Neural cell (in vitro differentiated cells): ENCODE results near the gene AFAP1. TPM values are rescaled to one million over a fixed set of nuclear protein-coding genes. Genes with fewer than 3 reads are reported as not detected.

Experiments
- H2AFZ ChIP-seq: fragments of 200-600, 300-800 bp; sonication (generic), shearing (Covaris generic); 2 replicates; pipeline ENCODE4 v1.6.0; 2014; ENCODE audit warnings: low read depth, mild to moderate bottlenecking, antibody characterized with exemption, low read length, moderate library complexity
- H3F3A ChIP-seq: fragments of 200-600 bp; shearing (Covaris generic); 2 replicates; pipeline ENCODE4 v1.6.1; 2016; ENCODE audit warnings: mild to moderate bottlenecking, moderate library complexity, mixed read lengths, antibody characterized with exemption, low read length; ENCODE audit not compliant: insufficient read depth, poor library complexity, severe bottlenecking
- H3K27ac ChIP-seq: fragments of 200-600, 300-800 bp; sonication (generic), shearing (Covaris generic); 2 replicates; pipeline ENCODE4 v1.5.1; 2014; ENCODE audit warnings: mild to moderate bottlenecking, low read length, moderate library complexity
- H3K27me3 ChIP-seq: fragments of 300-800, 200-600 bp; sonication (generic), shearing (Covaris generic); 2 replicates; pipeline ENCODE4 v1.6.0; 2014; ENCODE audit warnings: mild to moderate bottlenecking, low read depth, low read length, moderate library complexity; ENCODE audit not compliant: insufficient read depth
- H3K36me3 ChIP-seq: fragments of 300-800, 200-600 bp; sonication (generic), shearing (Covaris generic); 2 replicates; pipeline ENCODE4 v1.5.1; 2014; ENCODE audit warnings: mild to moderate bottlenecking, antibody characterized with exemption, low read length, moderate library complexity; ENCODE audit not compliant: insufficient read depth
- H3K4me2 ChIP-seq: fragments of 300-800, 200-600 bp; sonication (generic), shearing (Covaris generic); 2 replicates; pipeline ENCODE4 v1.6.0; 2014; ENCODE audit warnings: mild to moderate bottlenecking, low read length
- H3K4me3 ChIP-seq: fragments of 300-800, 200-600 bp; sonication (generic), shearing (Covaris generic); 2 replicates; pipeline ENCODE4 v1.5.1; 2014; ENCODE audit warnings: mild to moderate bottlenecking, low read length, moderate library complexity
- H3K79me2 ChIP-seq: fragments of 200-600 bp; shearing (Covaris generic); replicated peaks from 2 replicates; pipeline ENCODE4 v1.6.0; 2014; ENCODE audit warnings: mild to moderate bottlenecking, low read length, moderate library complexity; ENCODE audit not compliant: insufficient read depth
- H3K9ac ChIP-seq: fragments of 300-800, 200-600 bp; sonication (generic), shearing (Covaris generic); 2 replicates; pipeline ENCODE4 v1.6.1; 2016; ENCODE audit warnings: mild to moderate bottlenecking, low read length, mixed read lengths
- H3K9me2 ChIP-seq: fragments of 200-600 bp; shearing (Covaris generic); 2 replicates; pipeline ENCODE4 v1.6.1; 2016; ENCODE audit warnings: mild to moderate bottlenecking, low read length, mixed read lengths; ENCODE audit not compliant: insufficient read depth
- H3K9me3 ChIP-seq: fragments of 200-600, 300-800 bp; sonication (generic), shearing (Covaris generic); 2 replicates; pipeline ENCODE4 v1.6.1; 2016; ENCODE audit warnings: mild to moderate bottlenecking, mixed run types, low read length, moderate library complexity, mixed read lengths
- H4K20me1 ChIP-seq: fragments of 200-600 bp; shearing (Covaris generic); 2 replicates; pipeline ENCODE4 v1.6.1; 2016; ENCODE audit warnings: mild to moderate bottlenecking, mixed run types; ENCODE audit not compliant: insufficient read depth
- EP300 ChIP-seq: fragments of 450-650 bp; conservative IDR thresholded peaks from 2 replicates; pipeline ENCODE4 v1.6.1; 2014; ENCODE audit warnings: antibody characterized with exemption, mild to moderate bottlenecking, moderate library complexity; ENCODE audit not compliant: poor library complexity, severe bottlenecking
- EZH2 ChIP-seq: fragments of 200-600, 300-800 bp; shearing (Covaris generic), sonication (generic); IDR thresholded peaks from 2 replicates; pipeline ENCODE4 v1.6.1; 2014; ENCODE audit warnings: antibody characterized with exemption, low read length, borderline replicate concordance, mild to moderate bottlenecking; ENCODE audit not compliant: insufficient read depth, poor library complexity, severe bottlenecking
- MXI1 ChIP-seq: fragments of 450-650 bp; conservative IDR thresholded peaks from 2 replicates; pipeline ENCODE4 v1.6.1; 2014; ENCODE audit warnings: antibody characterized with exemption, mild to moderate bottlenecking; ENCODE audit not compliant: poor library complexity, severe bottlenecking
- POLR2AphosphoS5 ChIP-seq: IDR thresholded peaks from 2 replicates; pipeline ENCODE4 v1.6.1; 2012
- RAD21 ChIP-seq: fragments of 450-650 bp; conservative IDR thresholded peaks from 2 replicates; pipeline ENCODE4 v1.6.1; 2014; ENCODE audit warnings: antibody characterized with exemption, mild to moderate bottlenecking, moderate library complexity
- REST ChIP-seq: IDR thresholded peaks from 2 replicates; pipeline ENCODE4 v1.6.1; 2012; ENCODE audit warnings: borderline replicate concordance
- SMC3 ChIP-seq: fragments of 450-650 bp; conservative IDR thresholded peaks from 2 replicates; pipeline ENCODE4 v1.6.1; 2014; ENCODE audit warnings: antibody characterized with exemption, mild to moderate bottlenecking, moderate library complexity; ENCODE audit not compliant: poor library complexity
- TAF1 ChIP-seq: IDR thresholded peaks from 2 replicates; pipeline ENCODE4 v1.6.1; 2012; ENCODE audit warnings: low read depth
- polyA plus RNA-seq: library from polyadenylated mRNA; depleted of rRNA; stranded (reverse); fragments of >200 nt; gene quantifications from 2 replicates; pipeline ENCODE4 v1.2.3, GENCODE V29; 2014
- TF ChIP-seq, protein P1 (sequence below): fragments of 450-650 bp; IDR thresholded peaks from 2 replicates; pipeline ENCODE4 v1.5.1; 2014; ENCODE audit warnings: antibody characterized with exemption, mild to moderate bottlenecking, moderate library complexity; ENCODE audit not compliant: poor library complexity, severe bottlenecking

Gene AFAP1
- polyA plus RNA-seq, 1 donor from 2014 or later = 38.9 TPM

- Histone ChIP-seq H3K9me3 (no peaks in the 10 kb centered on the region), H3K4me3 (no peak overlapping the region), H3K79me2 (peaks cover 90% of the 10 kb centered on the region), H3F3A (no peaks in the 10 kb centered on the region), H3K27me3 (no peaks in the 10 kb centered on the region), H3K9ac (no peak overlapping the region), H2AFZ (no peak overlapping the region), H3K9me2 (no peaks in the 10 kb centered on the region), H4K20me1 (peaks cover 14% of the 10 kb centered on the region), H3K4me2 (no peak overlapping the region), H3K27ac (no peak overlapping the region), H3K36me3 (no peaks in the 10 kb centered on the region)
- TF ChIP-seq TAF1 (no peak), POLR2AphosphoS5 (no peak), REST (no peak), EP300 (no peak), EZH2 (no peak), SMC3 (no peak), MXI1 (no peak), RAD21 (no peak)
- TF ChIP-seq, protein P1, sequence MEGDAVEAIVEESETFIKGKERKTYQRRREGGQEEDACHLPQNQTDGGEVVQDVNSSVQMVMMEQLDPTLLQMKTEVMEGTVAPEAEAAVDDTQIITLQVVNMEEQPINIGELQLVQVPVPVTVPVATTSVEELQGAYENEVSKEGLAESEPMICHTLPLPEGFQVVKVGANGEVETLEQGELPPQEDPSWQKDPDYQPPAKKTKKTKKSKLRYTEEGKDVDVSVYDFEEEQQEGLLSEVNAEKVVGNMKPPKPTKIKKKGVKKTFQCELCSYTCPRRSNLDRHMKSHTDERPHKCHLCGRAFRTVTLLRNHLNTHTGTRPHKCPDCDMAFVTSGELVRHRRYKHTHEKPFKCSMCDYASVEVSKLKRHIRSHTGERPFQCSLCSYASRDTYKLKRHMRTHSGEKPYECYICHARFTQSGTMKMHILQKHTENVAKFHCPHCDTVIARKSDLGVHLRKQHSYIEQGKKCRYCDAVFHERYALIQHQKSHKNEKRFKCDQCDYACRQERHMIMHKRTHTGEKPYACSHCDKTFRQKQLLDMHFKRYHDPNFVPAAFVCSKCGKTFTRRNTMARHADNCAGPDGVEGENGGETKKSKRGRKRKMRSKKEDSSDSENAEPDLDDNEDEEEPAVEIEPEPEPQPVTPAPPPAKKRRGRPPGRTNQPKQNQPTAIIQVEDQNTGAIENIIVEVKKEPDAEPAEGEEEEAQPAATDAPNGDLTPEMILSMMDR = no peak
These were observed 10.9 kb downstream of the AFAP1 start for GRCh38 chr4:7928711-7929110.

- no peaks in the 10 kb centered on the region for H3F3A ChIP-seq
- no peak overlapping the region for H3K4me2 ChIP-seq
- peaks cover 85% of the 10 kb centered on the region for H3K79me2 ChIP-seq
- H3K27ac ChIP-seq = no peak overlapping the region
- H3K9me2 ChIP-seq = no peaks in the 10 kb centered on the region
- H3K27me3 ChIP-seq = no peaks in the 10 kb centered on the region
- H3K9ac ChIP-seq = no peak overlapping the region
- H2AFZ ChIP-seq = no peak overlapping the region
- H4K20me1 ChIP-seq = peaks cover 14% of the 10 kb centered on the region
- H3K4me3 ChIP-seq = no peak overlapping the region
- TF ChIP-seq, protein P1 = no peak
- TF ChIP-seq EP300 (no peak), RAD21 (no peak), POLR2AphosphoS5 (no peak), SMC3 (no peak), REST (no peak), EZH2 (no peak)
- no peaks in the 10 kb centered on the region for H3K9me3 ChIP-seq
- H3K36me3 ChIP-seq = no peaks in the 10 kb centered on the region
These were observed 12.8 kb downstream of the AFAP1 start for GRCh38 chr4:7926822-7927221.
